NCI-H524 (cell line): ENCODE measurements around the gene LRP4.

Source experiments
- DNase-seq, 2 experiments: peaks; one replicate each; lab custom pipeline; 2025; lab: John Stamatoyannopoulos, UW

The LRP4 gene

DNA sequence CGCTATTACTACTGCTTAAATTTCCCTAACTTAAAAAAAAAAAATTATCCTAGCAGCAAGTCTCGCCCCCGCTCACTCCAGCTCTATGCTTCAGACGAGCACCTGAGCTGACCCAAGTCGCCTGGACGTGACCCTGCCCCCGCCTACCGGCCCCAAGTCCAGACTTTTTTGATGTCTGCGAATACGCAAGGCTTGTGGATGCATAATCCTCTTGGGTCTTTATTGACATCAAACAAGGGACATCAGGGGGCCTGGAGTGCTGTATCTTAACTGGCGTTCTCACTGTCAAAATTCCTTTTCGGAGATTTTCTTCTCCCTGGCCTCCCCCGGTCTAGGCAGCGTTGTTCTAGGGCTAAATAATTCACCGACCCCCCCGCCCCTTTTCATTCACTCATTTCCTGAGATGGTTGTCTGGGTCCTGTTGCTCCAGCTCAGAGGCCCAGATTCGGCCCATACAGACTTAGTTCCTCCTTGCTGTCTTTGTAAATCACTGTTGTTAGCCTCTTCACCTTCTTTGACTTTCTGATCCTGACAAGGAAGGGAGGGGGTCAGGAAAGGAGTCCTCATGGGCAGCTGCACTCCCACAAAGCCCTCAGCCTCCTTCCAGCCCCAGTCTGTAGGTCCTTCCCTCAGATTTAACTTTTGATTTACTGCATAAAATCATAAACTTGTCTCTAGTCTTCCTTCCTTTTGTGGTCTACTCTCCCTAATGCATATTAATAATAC lies 601 bp upstream of the LRP4 start:
- no peak for DNase-seq

DNA sequence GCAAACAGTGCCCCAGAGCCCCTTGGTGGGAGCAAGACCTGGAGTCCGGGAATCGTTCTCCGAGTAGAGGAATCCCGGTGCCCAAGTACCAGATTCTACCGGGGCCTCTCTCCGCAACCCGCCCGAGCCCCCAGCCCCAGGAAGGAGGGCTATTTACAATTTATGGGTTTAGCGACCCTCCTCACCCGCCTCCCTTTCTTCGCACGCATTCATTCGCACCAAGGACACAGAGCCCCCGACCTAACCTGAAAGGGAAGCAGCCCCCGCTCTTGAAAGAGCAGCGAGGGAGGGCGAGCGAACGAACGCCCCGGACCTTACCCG lies 628 bp downstream of the LRP4 start:
- no peak for DNase-seq

GRCh38 chr11:46917109-46917761 lies 1.1 kb downstream of the LRP4 start:
- no peak for DNase-seq

GRCh38 chr11:46916286-46917108 lies 1.9 kb downstream of the LRP4 start:
- DNase-seq, result peak in 1 of 2 experiments; percentile 41

DNA sequence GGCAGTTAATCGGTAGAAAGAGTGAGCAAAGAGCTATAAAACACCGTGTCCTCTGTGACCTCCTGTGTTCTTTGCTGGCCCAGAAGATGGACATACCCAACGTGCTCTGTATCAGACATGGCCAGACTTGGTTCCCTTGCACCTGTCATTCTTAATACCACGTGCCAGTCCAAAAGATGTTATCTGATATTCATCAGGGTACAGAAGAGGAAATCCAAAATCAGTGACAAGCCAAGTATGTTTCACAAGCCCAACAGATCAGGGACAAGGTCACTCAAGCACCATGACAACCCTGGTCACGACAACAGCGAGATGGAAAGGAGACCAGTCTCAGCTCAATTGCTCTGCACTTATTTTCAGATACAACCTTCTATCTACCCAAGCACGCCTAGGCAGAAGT lies 3.4 kb downstream of the LRP4 start:
- DNase-seq, result no peak

DNA sequence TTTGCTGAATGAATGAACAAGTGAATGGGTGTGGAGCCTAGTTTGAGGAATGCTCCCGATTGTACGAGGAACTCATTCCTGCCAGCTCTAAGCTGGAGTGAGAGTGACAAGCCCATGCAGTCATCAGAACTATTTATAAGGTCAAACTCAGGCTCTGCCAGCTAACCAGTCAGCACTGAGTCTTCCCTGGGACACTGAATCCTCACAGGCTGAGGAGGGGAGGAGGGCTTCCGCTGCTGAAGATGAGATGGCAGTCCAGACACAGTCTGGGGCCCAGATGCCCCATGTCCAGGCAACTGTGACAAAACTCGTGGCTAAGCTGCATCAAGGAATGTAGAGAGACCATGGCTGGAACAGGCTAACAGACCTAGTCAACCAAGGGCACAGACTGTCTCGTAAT lies 4.0 kb downstream of the LRP4 start:
- DNase-seq, result no peak

GRCh38 chr11:46913484-46913883 lies 4.9 kb downstream of the LRP4 start:
- DNase-seq, result no peak

GRCh38 chr11:46912526-46913150 lies 5.7 kb downstream of the LRP4 start:
- DNase-seq, result no peak

DNA sequence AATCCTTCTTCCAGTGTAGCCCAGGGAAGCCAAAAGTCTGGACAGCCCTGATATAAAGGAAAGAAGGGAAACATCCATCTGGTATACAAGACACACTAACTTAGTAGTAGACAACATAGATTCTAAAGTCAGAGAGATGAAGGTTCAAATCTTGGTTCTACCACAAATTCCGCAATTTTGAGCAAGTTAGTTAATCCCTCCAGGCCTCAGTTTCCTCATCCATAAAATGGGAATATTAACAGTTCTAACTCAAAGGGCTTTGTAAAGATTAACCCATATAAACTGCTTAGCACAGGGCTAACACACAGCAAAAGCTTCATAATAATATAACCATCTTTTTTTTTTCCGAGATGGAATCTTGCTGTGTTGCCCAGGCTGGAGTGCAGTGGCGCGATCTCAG lies 10.7 kb downstream of the LRP4 start:
- DNase-seq, result no peak

- DNase-seq, result no peak
Observed at GRCh38 chr11:46906609-46907041, 11.7 kb downstream of the LRP4 start.

GRCh38 chr11:46905806-46906205 lies 12.5 kb downstream of the LRP4 start:
- DNase-seq, result no peak

DNA sequence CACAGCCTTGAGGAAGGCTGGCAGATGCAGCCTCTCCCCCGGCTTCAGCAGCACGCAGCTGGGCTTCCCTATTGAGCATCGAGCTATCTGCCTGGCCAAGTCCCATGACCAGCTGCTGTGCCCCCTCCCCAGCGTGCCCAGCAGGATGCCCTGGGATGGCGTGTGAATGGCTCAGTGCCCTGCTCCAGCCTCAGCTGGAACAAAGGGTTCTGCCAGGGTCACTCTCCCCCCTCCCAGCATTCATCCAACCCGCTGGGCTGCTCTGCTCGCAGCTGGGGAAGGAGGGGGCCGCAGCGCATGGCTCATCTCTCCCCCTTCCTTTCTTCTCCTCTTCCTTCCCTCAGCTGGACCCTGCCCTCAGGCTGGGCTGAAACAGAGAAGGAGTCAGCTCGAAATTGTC lies 14.5 kb downstream of the LRP4 start:
- no peak for DNase-seq

GRCh38 chr11:46902694-46903093 lies 15.7 kb downstream of the LRP4 start:
- DNase-seq, result no peak

GRCh38 chr11:46901156-46901555 lies 17.2 kb downstream of the LRP4 start:
- DNase-seq, result no peak

DNA sequence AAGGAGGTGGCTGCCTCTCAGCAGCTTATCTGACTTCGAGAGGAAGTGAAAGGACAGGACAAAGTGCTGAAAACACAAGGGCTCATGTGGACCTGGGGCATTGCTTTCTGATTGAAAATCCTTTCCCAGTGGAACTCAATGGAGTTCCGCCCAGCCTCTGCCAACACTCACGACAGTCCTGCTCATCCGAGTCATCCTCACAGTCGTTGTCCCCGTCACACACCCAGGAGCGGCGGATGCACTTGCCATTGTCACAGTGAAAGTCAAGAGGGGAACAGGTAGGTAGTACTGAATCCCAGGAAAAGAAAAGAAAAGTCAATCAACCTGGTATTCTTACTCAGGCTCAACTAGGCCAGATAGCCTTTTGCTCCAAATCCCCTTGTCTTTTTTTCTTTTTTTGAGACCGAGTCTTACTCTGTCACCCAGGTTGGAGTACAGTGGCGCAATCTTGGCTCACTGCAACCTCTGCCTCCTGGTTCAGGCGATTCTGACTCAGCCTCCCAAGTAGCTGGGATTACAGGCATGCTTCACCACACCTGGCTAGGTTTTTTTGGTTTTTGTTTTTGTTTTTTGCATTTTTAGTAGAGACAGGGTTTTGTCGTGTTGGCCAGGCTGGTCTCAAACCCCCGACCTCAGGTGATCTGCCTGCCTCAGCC lies 18.1 kb downstream of the LRP4 start:
- no peak for DNase-seq

GRCh38 chr11:46899501-46900025 lies 18.8 kb downstream of the LRP4 start:
- no peak for DNase-seq

- DNase-seq, result no peak
Observed at GRCh38 chr11:46898396-46899095, 19.8 kb downstream of the LRP4 start.

DNA sequence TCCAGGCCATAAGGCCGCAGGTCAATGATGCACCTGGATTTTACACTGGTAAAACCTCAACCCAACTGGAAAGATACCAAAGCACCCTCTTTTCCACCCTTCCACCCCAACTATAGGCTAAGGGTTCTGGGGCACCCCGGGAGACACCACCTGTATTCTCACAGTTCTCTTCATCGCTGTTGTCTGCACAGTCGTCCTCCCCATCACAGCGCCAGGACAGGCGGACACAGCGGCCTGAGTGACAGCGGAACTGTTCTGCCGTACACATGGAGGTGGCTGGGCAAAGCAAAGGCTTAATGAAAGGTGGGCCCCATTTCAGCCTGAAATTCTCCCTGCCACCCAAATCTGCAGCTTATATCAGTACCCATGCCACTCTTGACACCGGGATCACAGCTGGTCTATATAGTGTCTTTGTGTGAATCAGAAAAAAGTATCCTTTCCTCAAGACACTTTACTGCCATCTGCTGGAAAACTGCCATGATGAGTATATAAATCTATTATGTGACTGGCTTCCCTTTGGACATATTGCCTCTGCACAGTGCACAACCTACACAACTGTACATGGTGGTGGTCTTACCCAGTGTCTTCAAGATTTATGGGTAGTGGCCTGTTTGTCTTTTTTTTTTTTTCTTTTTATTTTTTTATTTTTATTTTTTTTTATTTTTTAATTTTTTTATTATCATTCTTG lies 21.5 kb downstream of the LRP4 start:
- peak; percentile 61 to 75 for DNase-seq

- no peak for DNase-seq
Observed at GRCh38 chr11:46895821-46896220, 22.5 kb downstream of the LRP4 start.

GRCh38 chr11:46894961-46895360 lies 23.4 kb downstream of the LRP4 start:
- DNase-seq, result no peak

DNA sequence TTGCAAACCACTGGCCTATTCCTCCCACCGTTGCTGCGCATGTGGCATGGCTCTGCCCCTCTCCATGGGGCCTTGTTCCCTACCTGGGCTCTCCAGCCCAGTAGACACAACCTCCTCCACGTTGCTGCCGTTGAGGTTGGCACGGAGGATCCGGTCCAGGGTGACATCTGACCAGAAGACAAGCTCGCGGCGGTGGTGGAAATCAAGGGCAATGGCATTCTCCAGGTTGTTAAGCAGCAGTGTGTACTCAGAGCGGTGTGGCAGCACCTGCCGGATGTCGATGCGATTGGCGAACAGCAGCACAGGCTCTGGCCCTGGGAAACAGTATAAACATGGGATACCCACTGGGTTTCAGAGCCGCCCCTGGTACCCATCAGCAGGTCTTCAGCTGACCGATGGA lies 23.8 kb downstream of the LRP4 start:
- no peak for DNase-seq
